Measurements from ENCODE around the gene TAX1BP1.

- TF ChIP-seq CTCF (IDR thresholded peaks at IDR 0.05; ENCODE audit: insufficient read depth, low read depth, low read length): no peak
- no peak for TF ChIP-seq EZH2 (IDR thresholded peaks at IDR 0.05; ENCODE audit: insufficient read depth, low read length)
Observed at GRCh38 chr7:27712217-27712616, 27.7 kb upstream of the TAX1BP1 start.
